Osteocyte (in vitro differentiated cells): ENCODE data around the gene RIMS3. TPM values are rescaled to one million over a fixed set of nuclear protein-coding genes. Genes with fewer than 3 reads are reported as not detected.
A peak's percentile ranks its signal among the peaks of the same experiment; 100 is the strongest.

ENCODE experiments used
- DNase-seq: peaks from one replicate; pipeline ENCODE4 v3.0.0; 2021; ENCODE audit warnings: mixed read lengths; ENCODE audit not compliant: unreplicated experiment; ENCODE audit errors: extremely low spot score
- H3K27ac Mint-ChIP-seq: one replicate; pipeline ENCODE4 v1.8.0; 2021; ENCODE audit warnings: mild to moderate bottlenecking, mixed read lengths; ENCODE audit not compliant: unreplicated experiment
- H3K27me3 Mint-ChIP-seq: one replicate; pipeline ENCODE4 v1.8.0; 2021; ENCODE audit warnings: mixed read lengths; ENCODE audit not compliant: unreplicated experiment
- H3K36me3 Mint-ChIP-seq: one replicate; pipeline ENCODE4 v1.8.0; 2021; ENCODE audit warnings: mixed read lengths; ENCODE audit not compliant: unreplicated experiment
- H3K4me1 Mint-ChIP-seq: one replicate; pipeline ENCODE4 v1.8.0; 2021; ENCODE audit warnings: mixed read lengths; ENCODE audit not compliant: unreplicated experiment
- H3K4me3 Mint-ChIP-seq: one replicate; pipeline ENCODE4 v1.8.0; 2021; ENCODE audit warnings: mild to moderate bottlenecking, moderate library complexity, mixed read lengths; ENCODE audit not compliant: unreplicated experiment
- H3K9me3 Mint-ChIP-seq: one replicate; pipeline ENCODE4 v1.8.0; 2021; ENCODE audit warnings: mixed read lengths; ENCODE audit not compliant: unreplicated experiment
- total RNA-seq: library from RNA; stranded (reverse); gene quantifications from 2 replicates; pipeline ENCODE4 v1.2.1, GENCODE V29; 2021
- TF ChIP-seq, protein P1 (sequence below): fragments of 200-600 bp; sonication (generic); IDR thresholded peaks from 2 replicates; pipeline ENCODE4 v1.5.0; 2021; ENCODE audit warnings: antibody characterized with exemption, mild to moderate bottlenecking, moderate library complexity

The RIMS3 gene
- total RNA-seq, 1 donor from 2014 or later = 16.5 TPM

DNA sequence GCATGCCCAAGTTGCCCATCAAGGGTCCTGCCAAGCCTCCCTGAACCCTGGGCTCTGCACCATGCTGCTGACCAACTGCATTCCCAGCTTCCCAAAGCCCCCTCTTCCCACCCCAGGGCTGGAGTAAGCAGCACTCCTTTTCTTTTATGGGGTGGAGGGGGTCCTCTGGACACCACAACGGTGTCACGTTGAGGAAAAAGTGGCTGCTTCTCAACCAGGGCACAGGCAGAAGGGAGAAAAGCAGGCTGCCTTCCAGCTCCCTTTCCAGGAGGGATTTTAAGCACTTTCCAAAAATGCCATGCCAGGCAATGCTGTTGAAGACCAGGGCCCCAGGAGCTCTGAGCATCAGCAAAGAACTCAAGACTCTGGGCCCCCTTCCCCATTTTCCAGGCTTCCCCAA, 691 bp downstream of the RIMS3 start:
- Mint-ChIP-seq H3K27me3 (peaks cover 4% of the 10 kb centered on the region), H3K36me3 (no peaks in the 10 kb centered on the region), H3K27ac (no peak overlapping the region), H3K4me3 (peak overlapping the region; percentile 78), H3K4me1 (peaks cover 42% of the 10 kb centered on the region), H3K9me3 (no peaks in the 10 kb centered on the region)
- no peak for DNase-seq
- TF ChIP-seq, protein P1, sequence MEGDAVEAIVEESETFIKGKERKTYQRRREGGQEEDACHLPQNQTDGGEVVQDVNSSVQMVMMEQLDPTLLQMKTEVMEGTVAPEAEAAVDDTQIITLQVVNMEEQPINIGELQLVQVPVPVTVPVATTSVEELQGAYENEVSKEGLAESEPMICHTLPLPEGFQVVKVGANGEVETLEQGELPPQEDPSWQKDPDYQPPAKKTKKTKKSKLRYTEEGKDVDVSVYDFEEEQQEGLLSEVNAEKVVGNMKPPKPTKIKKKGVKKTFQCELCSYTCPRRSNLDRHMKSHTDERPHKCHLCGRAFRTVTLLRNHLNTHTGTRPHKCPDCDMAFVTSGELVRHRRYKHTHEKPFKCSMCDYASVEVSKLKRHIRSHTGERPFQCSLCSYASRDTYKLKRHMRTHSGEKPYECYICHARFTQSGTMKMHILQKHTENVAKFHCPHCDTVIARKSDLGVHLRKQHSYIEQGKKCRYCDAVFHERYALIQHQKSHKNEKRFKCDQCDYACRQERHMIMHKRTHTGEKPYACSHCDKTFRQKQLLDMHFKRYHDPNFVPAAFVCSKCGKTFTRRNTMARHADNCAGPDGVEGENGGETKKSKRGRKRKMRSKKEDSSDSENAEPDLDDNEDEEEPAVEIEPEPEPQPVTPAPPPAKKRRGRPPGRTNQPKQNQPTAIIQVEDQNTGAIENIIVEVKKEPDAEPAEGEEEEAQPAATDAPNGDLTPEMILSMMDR = no peak

DNA sequence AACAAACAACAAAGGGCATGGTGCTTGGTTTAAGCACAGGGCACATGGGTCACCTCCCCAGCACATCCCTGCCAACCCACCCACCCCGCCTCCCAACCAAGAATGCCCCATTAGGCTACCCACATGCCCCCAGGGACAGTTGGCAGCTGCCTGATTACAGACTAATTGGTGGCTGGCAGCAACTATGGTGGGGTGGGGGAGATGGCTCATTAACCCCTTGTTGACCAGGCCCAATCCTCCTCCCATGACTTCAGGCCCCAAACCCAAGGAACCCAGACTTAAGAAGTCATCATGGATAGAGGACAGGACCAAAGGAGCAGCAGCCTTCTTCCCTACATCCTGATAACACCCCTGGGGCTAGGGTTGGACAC, 1.3 kb downstream of the RIMS3 start:
- Mint-ChIP-seq H3K4me1 (peaks cover 42% of the 10 kb centered on the region), H3K36me3 (no peaks in the 10 kb centered on the region), H3K27me3 (no peaks in the 10 kb centered on the region), H3K4me3 (peak overlapping the region; percentile 78), H3K9me3 (no peaks in the 10 kb centered on the region), H3K27ac (no peak overlapping the region)
- no peak for DNase-seq
- TF ChIP-seq, protein P1 = no peak

DNA sequence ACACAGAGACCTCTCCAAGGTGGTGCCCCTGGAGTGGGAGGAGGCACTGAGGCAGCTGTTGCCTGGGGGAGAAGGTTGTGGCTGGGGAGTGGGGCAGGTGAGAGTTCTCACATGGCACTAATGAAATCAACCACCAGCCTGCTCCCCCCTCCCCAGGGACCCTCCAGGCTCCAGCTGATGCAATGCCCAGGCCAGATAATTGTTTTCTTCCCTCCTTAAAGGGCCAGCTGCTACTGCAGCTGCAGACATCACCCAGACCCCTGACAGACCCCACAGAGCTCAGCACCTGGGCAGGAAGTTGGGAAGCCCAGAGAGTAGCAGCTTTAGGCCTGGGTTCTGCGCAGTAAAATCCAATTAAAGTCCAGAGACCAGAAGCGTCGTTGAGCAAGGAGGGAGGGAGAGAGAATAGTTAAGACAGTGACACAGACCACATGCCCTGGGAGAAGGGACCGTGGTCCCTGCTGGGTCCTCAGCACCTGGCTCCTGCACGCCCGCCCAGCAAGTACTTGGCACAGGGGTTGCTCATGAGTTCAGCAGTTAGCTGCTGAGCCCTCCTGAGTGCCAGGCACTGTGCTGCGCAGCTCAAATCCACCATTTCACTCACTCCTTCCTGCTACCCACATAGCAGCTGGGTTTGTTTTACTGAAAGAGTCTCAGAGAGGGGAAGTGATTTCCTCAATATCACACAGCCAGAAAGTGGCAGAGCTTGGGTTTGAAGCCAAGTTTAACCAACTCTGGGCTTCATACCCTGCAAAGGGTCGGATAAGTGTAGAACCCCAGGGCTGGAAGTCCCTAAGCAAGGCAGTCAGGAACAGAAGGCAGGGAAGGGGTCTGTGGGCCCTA, 1.9 kb downstream of the RIMS3 start:
- TF ChIP-seq, protein P1 = no peak
- peak overlapping the region; percentile 68 for H3K4me3 Mint-ChIP-seq
- H3K36me3 Mint-ChIP-seq = no peaks in the 10 kb centered on the region
- H3K4me1 Mint-ChIP-seq = peaks cover 38% of the 10 kb centered on the region
- no peaks in the 10 kb centered on the region for H3K27me3 Mint-ChIP-seq
- no peaks in the 10 kb centered on the region for H3K9me3 Mint-ChIP-seq
- peak overlapping the region; percentile 79 for H3K27ac Mint-ChIP-seq
- no peak for DNase-seq

DNA sequence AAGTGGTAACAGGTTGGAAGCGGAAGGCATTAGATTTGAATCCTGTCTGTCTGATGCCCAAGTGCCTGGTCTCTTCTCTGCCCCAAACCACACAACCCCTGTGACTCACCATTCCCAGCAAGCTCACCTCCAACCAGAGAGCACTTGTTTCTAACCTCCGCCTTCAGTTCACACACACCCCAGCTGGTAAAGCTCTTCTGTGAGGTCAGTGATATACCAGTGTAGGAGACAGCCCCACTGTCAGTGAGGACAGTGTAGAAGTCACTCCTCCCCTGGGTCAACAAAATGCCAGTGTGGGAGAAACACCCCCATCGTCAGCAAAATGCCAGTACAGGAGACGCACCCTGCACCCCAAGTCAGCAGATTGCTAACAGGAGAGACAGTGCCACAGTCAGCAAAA, 2.6 kb downstream of the RIMS3 start:
- Mint-ChIP-seq H3K27ac (peak overlapping the region; percentile 79), H3K4me3 (peak overlapping the region; percentile 68), H3K4me1 (peaks cover 37% of the 10 kb centered on the region), H3K9me3 (no peaks in the 10 kb centered on the region), H3K27me3 (peaks cover 5% of the 10 kb centered on the region), H3K36me3 (no peaks in the 10 kb centered on the region)
- no peak for DNase-seq
- TF ChIP-seq, protein P1 = no peak

DNA sequence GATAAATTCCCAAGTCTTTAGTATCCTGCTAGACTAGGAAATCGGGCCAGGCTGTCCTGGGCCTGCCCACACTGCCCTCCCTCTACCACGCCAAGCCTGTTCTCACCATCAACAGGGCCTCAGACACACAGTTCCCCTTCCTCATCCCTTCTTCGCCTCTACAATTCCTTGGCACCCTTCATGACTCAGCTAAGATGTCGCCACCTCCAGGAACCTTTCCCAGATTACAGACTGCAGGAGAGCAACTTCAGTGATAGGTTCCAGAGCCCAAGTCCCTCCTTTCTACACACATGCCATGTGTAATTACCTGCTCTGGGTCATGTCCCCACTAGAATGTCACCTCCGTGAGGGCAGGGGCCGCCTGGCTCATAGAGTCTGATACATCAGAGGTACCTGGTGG, 3.3 kb downstream of the RIMS3 start:
- no peak overlapping the region for H3K27ac Mint-ChIP-seq
- H3K4me3 Mint-ChIP-seq = no peak overlapping the region

More for the DNA sequence above, 3.3 kb downstream of the RIMS3 start:
- Mint-ChIP-seq H3K36me3 (no peaks in the 10 kb centered on the region), H3K27me3 (peaks cover 8% of the 10 kb centered on the region), H3K9me3 (no peaks in the 10 kb centered on the region), H3K4me1 (peaks cover 37% of the 10 kb centered on the region)
- TF ChIP-seq, protein P1 = no peak
- DNase-seq = no peak
